K562 (cell line): ENCODE data around the gene SLC37A4. TPM values are rescaled to one million over a fixed set of nuclear protein-coding genes. Genes with fewer than 3 reads are reported as not detected.
A peak's percentile ranks its signal among the peaks of the same experiment; 100 is the strongest.

Source experiments
- ATAC-seq: fragments of 200-7000 bp; cut with Tn5 transposase; 3 replicates; pipeline ENCODE4 v1.9.1; 2020; ENCODE audit warnings: moderate library complexity
- BruUV-seq: library from RNA; stranded (reverse); fragments of 400-500 nt; replicated peaks from 2 replicates; lab custom pipeline; 2021; lab: Mats Ljungman, UMichigan
- CTCF ChIA-PET: fragments of 300-600 bp; formaldehyde crosslinking; extraction: SDS; loops from one replicate; lab custom pipeline; 2021; ENCODE audit warnings: low intra/inter-chr PET ratio; lab: Yijun Ruan, JAX
- POLR2A ChIA-PET: fragments of 300-600, 350-650 bp; sonication (Branson Sonifier 250); formaldehyde crosslinking; extraction: SDS; loops from one replicate; lab custom pipeline; 2021; ENCODE audit warnings: antibody characterized with exemption, inconsistent platforms; lab: Yijun Ruan, JAX
- DNase-seq, 4 experiments: peaks; one replicate each; pipeline versions ENCODE4 v3.0.0 to v3.0.0-alpha.2; 2011 to 2018; ENCODE audit warnings: low spot score in 3 of 4, mixed read lengths in 3 of 4; ENCODE audit errors: extremely low read depth in 1 of 4
- FAIRE-seq: peaks from 2 replicates; lab custom pipeline; 2011; peaks lifted over from hg19 to GRCh38; lab: Jason Lieb, UNC
- H2AFZ ChIP-seq: 2 replicates; pipeline ENCODE4 v1.6.0; 2011; ENCODE audit warnings: low read depth, low read length, control low read depth, inconsistent platforms
- H3K27ac ChIP-seq: fragments of 200-600 bp; 3 replicates; pipeline ENCODE4 v1.8.0; 2011; ENCODE audit warnings: low read depth, mild to moderate bottlenecking, control low read depth, inconsistent platforms, low read length, moderate library complexity, mixed read lengths; ENCODE audit errors: extremely low read depth
- H3K27me3 ChIP-seq, 2 experiments: fragments of 300-600 bp in 1 of 2; 2 replicates in 1 of 2; 3 replicates in 1 of 2; pipeline versions ENCODE4 v1.6.0 to v1.8.0; 2011; ENCODE audit warnings: inconsistent platforms in 2 of 2, low read length in 2 of 2, mild to moderate bottlenecking in 1 of 2, mixed read lengths in 1 of 2, moderate library complexity in 1 of 2; ENCODE audit not compliant: control insufficient read depth in 2 of 2, insufficient read depth in 2 of 2
- H3K36me3 ChIP-seq: fragments of 300-600 bp; 3 replicates; pipeline ENCODE4 v1.8.0; 2011; ENCODE audit warnings: mild to moderate bottlenecking, low read length, inconsistent platforms; ENCODE audit not compliant: control insufficient read depth, insufficient read depth
- H3K4me1 ChIP-seq, 2 experiments: fragments of 200-600 bp in 1 of 2; replicated peaks in 1 of 2; 2 replicates in 1 of 2; 3 replicates in 1 of 2; pipeline versions ENCODE4 v1.5.1 to v1.8.0; 2011; ENCODE audit warnings: inconsistent platforms in 2 of 2, low read length in 2 of 2, mild to moderate bottlenecking in 1 of 2, mixed read lengths in 1 of 2, moderate library complexity in 1 of 2; ENCODE audit not compliant: control insufficient read depth in 2 of 2, insufficient read depth in 2 of 2
- H3K4me2 ChIP-seq: 2 replicates; pipeline ENCODE4 v1.6.1; 2011; ENCODE audit warnings: low read length, control low read depth, inconsistent platforms, mixed read lengths; ENCODE audit not compliant: insufficient read depth
- H3K4me3 ChIP-seq: fragments of 200-600 bp; sonication (generic), shearing (Covaris generic); 2 replicates; pipeline ENCODE4 v1.5.1; 2016; ENCODE audit warnings: control low read depth, inconsistent platforms
- H3K79me2 ChIP-seq: fragments of 200-600 bp; 3 replicates; pipeline ENCODE4 v1.8.0; 2011; ENCODE audit warnings: low read length, inconsistent platforms; ENCODE audit not compliant: control insufficient read depth, insufficient read depth
- H3K9ac ChIP-seq, 2 experiments: 2 replicates each; pipeline versions ENCODE4 v1.6.0 to v1.6.1; 2011; ENCODE audit warnings: low read depth in 2 of 2, low read length in 2 of 2, control low read depth in 1 of 2, inconsistent platforms in 1 of 2, mild to moderate bottlenecking in 1 of 2, mixed read lengths in 1 of 2; ENCODE audit not compliant: insufficient read depth in 1 of 2
- H3K9me1 ChIP-seq: one replicate; pipeline ENCODE4 v1.6.0; 2011; ENCODE audit warnings: inconsistent platforms, mild to moderate bottlenecking, low read length, moderate library complexity; ENCODE audit not compliant: control insufficient read depth, insufficient read depth
- H3K9me3 ChIP-seq: replicated peaks from 2 replicates; pipeline ENCODE4 v1.5.1; 2011; ENCODE audit warnings: low read depth, low read length, inconsistent platforms; ENCODE audit not compliant: control insufficient read depth, insufficient read depth
- H4K20me1 ChIP-seq: replicated peaks from 2 replicates; pipeline ENCODE4 v1.6.1; 2011; ENCODE audit warnings: low read length, inconsistent platforms, mixed read lengths; ENCODE audit not compliant: control insufficient read depth, insufficient read depth
- ADNP ChIP-seq: fragments of 200-800 bp; sonication (Bioruptor generic); IDR thresholded peaks from 2 replicates; pipeline ENCODE4 v1.6.1; 2016; ENCODE audit warnings: missing genetic modification characterization, missing compliant biosample characterization
- ARID1B ChIP-seq: fragments of 450-650 bp; IDR thresholded peaks from 2 replicates; pipeline ENCODE4 v1.6.1; 2016; ENCODE audit warnings: antibody characterized with exemption, mild to moderate bottlenecking, inconsistent platforms
- CBX5 ChIP-seq: IDR thresholded peaks from 2 replicates; pipeline ENCODE4 v1.6.1; 2014; ENCODE audit warnings: low read depth, borderline replicate concordance
- GATAD2A ChIP-seq: fragments of 450-650 bp; IDR thresholded peaks from 2 replicates; pipeline ENCODE4 v1.6.1; 2017
- HDAC1 ChIP-seq, 2 experiments: fragments of 450-650 bp; IDR thresholded peaks; 2 replicates each; pipeline ENCODE4 v1.6.1; 2016 to 2017; ENCODE audit warnings: inconsistent platforms in 1 of 2, mild to moderate bottlenecking in 1 of 2, moderate library complexity in 1 of 2
- HNRNPL ChIP-seq: fragments of 200-400 bp; formaldehyde crosslinking; IDR thresholded peaks from 2 replicates; pipeline ENCODE4 v1.6.1; 2017; ENCODE audit warnings: low read depth, mild to moderate bottlenecking, low read length
- MCM2 ChIP-seq: fragments of 450-650 bp; IDR thresholded peaks from 2 replicates; pipeline ENCODE4 v1.6.1; 2017; ENCODE audit warnings: low read depth, mild to moderate bottlenecking
- MECOM ChIP-seq: fragments of 250-450 bp; sonication (Bioruptor Pico); IDR thresholded peaks from 2 replicates; pipeline ENCODE4 v1.8.0; 2022; ENCODE audit warnings: inconsistent platforms
- NFIC ChIP-seq: fragments of 450-650 bp; IDR thresholded peaks from 2 replicates; pipeline ENCODE4 v1.6.1; 2017; ENCODE audit warnings: mild to moderate bottlenecking, inconsistent platforms
- POLR2G ChIP-seq: fragments of 200-400 bp; formaldehyde crosslinking; IDR thresholded peaks from 2 replicates; pipeline ENCODE4 v1.6.1; 2017; ENCODE audit warnings: low read depth, mild to moderate bottlenecking, antibody characterized with exemption, low read length, moderate library complexity
- RBFOX2 ChIP-seq: fragments of 200-400 bp; formaldehyde crosslinking; IDR thresholded peaks from 2 replicates; pipeline ENCODE4 v1.6.1; 2017; ENCODE audit warnings: low read depth, mild to moderate bottlenecking, low read length, moderate library complexity
- TCF3 ChIP-seq: sonication (generic); formaldehyde crosslinking; IDR thresholded peaks from 2 replicates; pipeline ENCODE4 v1.4.0; 2020; ENCODE audit warnings: mild to moderate bottlenecking, missing genetic modification reagents
- ZNF224 ChIP-seq: sonication (generic); formaldehyde crosslinking; IDR thresholded peaks from 2 replicates; pipeline ENCODE4 v1.8.0; 2022; ENCODE audit warnings: mild to moderate bottlenecking, missing genetic modification reagents
- ZNF75A ChIP-seq: fragments of 450-650 bp; formaldehyde crosslinking; IDR thresholded peaks from 2 replicates; pipeline ENCODE4 v1.4.0; 2020; ENCODE audit warnings: mild to moderate bottlenecking
- WGBS: fragments of 100-300 bp; shearing (Covaris generic); methylation state at CpG from one replicate; pipeline ENCODE4 v1.1.6; 2016; ENCODE audit warnings: low coverage, mixed read lengths; ENCODE audit not compliant: insufficient coverage; ENCODE audit errors: missing lambda C conversion rate; 5-methylcytosine and 5-hydroxymethylcytosine counted together
- in situ Hi-C: fragments of 300-500 bp; cut with MboI; formaldehyde crosslinking; loops from 4 replicates; pipeline ENCODE4 v1.15.0; 2018; ENCODE audit warnings: inconsistent platforms, mixed read lengths
- intact Hi-C: fragments of 100-400 bp; cut with micrococcal nuclease; formaldehyde crosslinking; loops from 2 replicates; pipeline ENCODE4 v1.14.2; 2022
- polyA plus RNA-seq, 8 experiments: library from polyadenylated mRNA; depleted of rRNA in 4 of 8; stranded (reverse) in 5 of 8; unstranded in 3 of 8; fragments of >200 nt; fragmentation: Nextera tagmentation in 2 of 8; fragmentation: Illumina TruSeq in 1 of 8; extraction: Ambion mirVana in 2 of 8; extraction: Trizol in 1 of 8; gene quantifications; 2 replicates each; pipeline versions ENCODE4 v1.2.1 to v1.2.3, GENCODE V29; 2011 to 2014; ENCODE audit warnings: inconsistent platforms in 1 of 8, missing spikeins in 1 of 8
- total RNA-seq, 7 experiments: library from RNA; depleted of rRNA in 6 of 7; stranded (reverse); fragments of >200 nt in 6 of 7; fragmentation: Illumina TruSeq in 2 of 7; extraction: Trizol in 2 of 7; gene quantifications; 2 replicates each; pipeline versions ENCODE4 v1.2.1 to v1.2.3, GENCODE V29; 2011 to 2021; ENCODE audit warnings: low replicate concordance in 1 of 7
- TF ChIP-seq, protein P1 (sequence below), 2 experiments: fragments of 450-650 bp in 1 of 2; IDR thresholded peaks; 2 replicates each; pipeline ENCODE4 v1.6.1; 2011 to 2017; ENCODE audit warnings: low read depth in 2 of 2, antibody characterized with exemption in 1 of 2, borderline replicate concordance in 1 of 2, low read length in 1 of 2, mild to moderate bottlenecking in 1 of 2, mixed read lengths in 1 of 2; ENCODE audit not compliant: control insufficient read depth in 1 of 2
- TF ChIP-seq, protein P2 (sequence below): fragments of 250-450 bp; sonication (Bioruptor Pico); IDR thresholded peaks from 2 replicates; pipeline ENCODE4 v1.4.0; 2020; ENCODE audit warnings: mild to moderate bottlenecking

The SLC37A4 gene
- total and polyA plus RNA-seq, 9 of the 15 experiments (the other 6 are each of a cell fraction or from before 2014, with no cell fraction given) = 24.7 to 73.9 (median 40.7) TPM

DNA sequence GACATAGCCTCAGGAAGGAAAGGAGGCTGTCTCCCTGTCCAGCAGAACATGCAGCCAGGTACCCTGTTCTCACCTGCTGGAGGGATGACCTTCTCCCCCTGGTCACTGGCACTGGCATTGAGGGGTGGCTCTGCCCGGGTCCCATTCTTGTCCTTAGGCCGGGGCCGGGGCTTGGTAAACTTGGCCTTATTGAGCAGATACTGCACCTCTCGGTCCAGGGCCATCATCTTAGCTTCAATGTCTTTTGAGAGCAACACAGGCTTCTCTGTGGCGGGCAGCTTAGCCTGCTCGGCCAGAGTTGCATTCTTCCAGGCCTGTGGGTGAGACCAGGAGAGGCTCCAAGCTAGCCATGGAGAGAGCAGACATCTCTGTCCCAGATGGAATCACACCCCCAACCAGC, 15.8 kb upstream of the SLC37A4 start:
- Histone ChIP-seq H3K4me2 (no peak overlapping the region), H3K9ac (no peak overlapping the region), H3K4me1 (peaks cover 0 to 4% of the 10 kb centered on the region in 2 experiments; a peak in 2 of 5 replicates), H2AFZ (no peak overlapping the region), H3K9me3 (no peaks in the 10 kb centered on the region), H4K20me1 (no peaks in the 10 kb centered on the region), H3K27me3 (no peaks in the 10 kb centered on the region), H3K79me2 (no peaks in the 10 kb centered on the region), H3K4me3 (no peak overlapping the region), H3K36me3 (peaks cover 72% of the 10 kb centered on the region), H3K9me1 (peaks cover 3% of the 10 kb centered on the region), H3K27ac (no peak overlapping the region)
- in situ Hi-C loops (no loop called here), intact Hi-C loops (no loop called here)
- TF ChIP-seq GATAD2A (no peak), MECOM (CRISPR knock-in tag) (no peak), HDAC1 (IDR thresholded peaks at IDR 0.05) (no peak), TCF3 (CRISPR knock-in tag) (no peak), POLR2G (0 out of 2 replicates have a peak, but pooled peaks have one; percentile 28), ZNF224 (CRISPR knock-in tag) (no peak), CBX5 (no peak), ZNF75A (CRISPR knock-in tag) (no peak), ARID1B (no peak), ADNP (tag) (no peak), HNRNPL (no peak), MCM2 (no peak), RBFOX2 (peak; percentile 55), NFIC (no peak)
- TF ChIP-seq, protein P1, sequence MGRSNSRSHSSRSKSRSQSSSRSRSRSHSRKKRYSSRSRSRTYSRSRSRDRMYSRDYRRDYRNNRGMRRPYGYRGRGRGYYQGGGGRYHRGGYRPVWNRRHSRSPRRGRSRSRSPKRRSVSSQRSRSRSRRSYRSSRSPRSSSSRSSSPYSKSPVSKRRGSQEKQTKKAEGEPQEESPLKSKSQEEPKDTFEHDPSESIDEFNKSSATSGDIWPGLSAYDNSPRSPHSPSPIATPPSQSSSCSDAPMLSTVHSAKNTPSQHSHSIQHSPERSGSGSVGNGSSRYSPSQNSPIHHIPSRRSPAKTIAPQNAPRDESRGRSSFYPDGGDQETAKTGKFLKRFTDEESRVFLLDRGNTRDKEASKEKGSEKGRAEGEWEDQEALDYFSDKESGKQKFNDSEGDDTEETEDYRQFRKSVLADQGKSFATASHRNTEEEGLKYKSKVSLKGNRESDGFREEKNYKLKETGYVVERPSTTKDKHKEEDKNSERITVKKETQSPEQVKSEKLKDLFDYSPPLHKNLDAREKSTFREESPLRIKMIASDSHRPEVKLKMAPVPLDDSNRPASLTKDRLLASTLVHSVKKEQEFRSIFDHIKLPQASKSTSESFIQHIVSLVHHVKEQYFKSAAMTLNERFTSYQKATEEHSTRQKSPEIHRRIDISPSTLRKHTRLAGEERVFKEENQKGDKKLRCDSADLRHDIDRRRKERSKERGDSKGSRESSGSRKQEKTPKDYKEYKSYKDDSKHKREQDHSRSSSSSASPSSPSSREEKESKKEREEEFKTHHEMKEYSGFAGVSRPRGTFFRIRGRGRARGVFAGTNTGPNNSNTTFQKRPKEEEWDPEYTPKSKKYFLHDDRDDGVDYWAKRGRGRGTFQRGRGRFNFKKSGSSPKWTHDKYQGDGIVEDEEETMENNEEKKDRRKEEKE (IDR thresholded peaks at IDR 0.05; ENCODE audit: borderline replicate concordance in 1 of 2, control insufficient read depth in 1 of 2, low read depth in 2 of 2, low read length in 1 of 2) = no peak
- TF ChIP-seq, protein P2, sequence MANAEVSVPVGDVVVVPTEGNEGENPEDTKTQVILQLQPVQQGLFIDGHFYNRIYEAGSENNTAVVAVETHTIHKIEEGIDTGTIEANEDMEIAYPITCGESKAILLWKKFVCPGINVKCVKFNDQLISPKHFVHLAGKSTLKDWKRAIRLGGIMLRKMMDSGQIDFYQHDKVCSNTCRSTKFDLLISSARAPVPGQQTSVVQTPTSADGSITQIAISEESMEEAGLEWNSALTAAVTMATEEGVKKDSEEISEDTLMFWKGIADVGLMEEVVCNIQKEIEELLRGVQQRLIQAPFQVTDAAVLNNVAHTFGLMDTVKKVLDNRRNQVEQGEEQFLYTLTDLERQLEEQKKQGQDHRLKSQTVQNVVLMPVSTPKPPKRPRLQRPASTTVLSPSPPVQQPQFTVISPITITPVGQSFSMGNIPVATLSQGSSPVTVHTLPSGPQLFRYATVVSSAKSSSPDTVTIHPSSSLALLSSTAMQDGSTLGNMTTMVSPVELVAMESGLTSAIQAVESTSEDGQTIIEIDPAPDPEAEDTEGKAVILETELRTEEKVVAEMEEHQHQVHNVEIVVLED (CRISPR knock-in tag) = no peak
- BruUV-seq = no TSS peak
- ATAC-seq (no peak), DNase-seq (peak in 2 of 4 experiments; percentile 4 to 5), FAIRE-seq (no peak)
- ChIA-PET CTCF (interaction anchor here (0.6 kb wide), 1 partner anchor 225 kb away, joined by 3 read pairs; no protein-coding TSS in a partner anchor), POLR2A (interaction anchor here (1.1 to 9.3 kb wide), 5 partner anchors 8 to 48 kb away, joined by 3 to 132 read pairs (median 5); partner anchors contain the start of genes HYOU1 and VPS11)
- 98% methylated on average over 6 of the region's 6 CpGs for WGBS
